Endothelial cell of umbilical vein (primary cell): ENCODE measurements around the gene ITPRIPL1.

Source experiments
- CTCF ChIP-seq, 2 donors: IDR thresholded peaks; 1 replicate in 1 of 2; 2 replicates in 1 of 2; pipeline ENCODE4 v1.5.1; 2011; ENCODE audit warnings: low read length in 2 of 2, mild to moderate bottlenecking in 2 of 2, moderate library complexity in 2 of 2, control low read depth in 1 of 2, inconsistent platforms in 1 of 2, low read depth in 1 of 2; ENCODE audit not compliant: insufficient read depth in 1 of 2; ENCODE audit errors: extremely low read depth in 1 of 2
- EZH2 ChIP-seq: IDR thresholded peaks from 2 replicates; pipeline ENCODE4 v1.6.1; 2012; ENCODE audit warnings: borderline replicate concordance, low read depth, mild to moderate bottlenecking, moderate library complexity, low read length, inconsistent platforms; ENCODE audit not compliant: severe bottlenecking
- JUN ChIP-seq: IDR thresholded peaks from 2 replicates; pipeline ENCODE4 v1.6.1; 2011; ENCODE audit warnings: borderline replicate concordance, low read depth; ENCODE audit not compliant: insufficient read length, insufficient read depth
- MYC ChIP-seq: IDR thresholded peaks from one replicate; pipeline ENCODE4 v1.6.1; 2011; ENCODE audit warnings: mild to moderate bottlenecking, low read depth, low read length
- POLR2A ChIP-seq: IDR thresholded peaks from 2 replicates; pipeline ENCODE4 v1.6.1; 2012; ENCODE audit warnings: low read depth, mild to moderate bottlenecking, control low read depth, low read length
- POLR2AphosphoS5 ChIP-seq: IDR thresholded peaks from 2 replicates; pipeline ENCODE4 v1.6.1; 2012; ENCODE audit warnings: low read depth, mild to moderate bottlenecking, control low read depth, low read length, moderate library complexity; ENCODE audit not compliant: insufficient read depth

- TF ChIP-seq CTCF (IDR thresholded peaks at IDR 0.05; ENCODE audit: extremely low read depth in 1 of 2, insufficient read depth in 1 of 2, low read depth in 1 of 2, low read length in 2 of 2) (no peak), EZH2 (no peak), POLR2A (no peak), MYC (no peak), JUN (no peak), POLR2AphosphoS5 (no peak)
Measured at GRCh38 chr2:96329456-96329855, 4.3 kb downstream of the ITPRIPL1 start.
